CD4-positive, alpha-beta T cell treated with Interleukin-17A for 4 hours (primary cell): ENCODE results near the gene SLC25A20.
A peak's percentile ranks its signal among the peaks of the same experiment; 100 is the strongest.
"Not testable (repeated sequence)": the region's sequence is repeated elsewhere in the genome, so short reads cannot be mapped to it uniquely, and the experiment has no call there.

Experiments used
- DNase-seq: peaks from one replicate; pipeline ENCODE4 v3.0.0-alpha.2; 2020; ENCODE audit warnings: mixed read lengths

The SLC25A20 gene, protein sequence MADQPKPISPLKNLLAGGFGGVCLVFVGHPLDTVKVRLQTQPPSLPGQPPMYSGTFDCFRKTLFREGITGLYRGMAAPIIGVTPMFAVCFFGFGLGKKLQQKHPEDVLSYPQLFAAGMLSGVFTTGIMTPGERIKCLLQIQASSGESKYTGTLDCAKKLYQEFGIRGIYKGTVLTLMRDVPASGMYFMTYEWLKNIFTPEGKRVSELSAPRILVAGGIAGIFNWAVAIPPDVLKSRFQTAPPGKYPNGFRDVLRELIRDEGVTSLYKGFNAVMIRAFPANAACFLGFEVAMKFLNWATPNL

GRCh38 chr3:48898383-48899234 lies at the start of gene SLC25A20:
TSS of gene SLC25A20 (minus strand) at chr3:48898882. CDS start at chr3:48898794, 88 bp downstream.
- DNase-seq = peak; percentile 94

DNA sequence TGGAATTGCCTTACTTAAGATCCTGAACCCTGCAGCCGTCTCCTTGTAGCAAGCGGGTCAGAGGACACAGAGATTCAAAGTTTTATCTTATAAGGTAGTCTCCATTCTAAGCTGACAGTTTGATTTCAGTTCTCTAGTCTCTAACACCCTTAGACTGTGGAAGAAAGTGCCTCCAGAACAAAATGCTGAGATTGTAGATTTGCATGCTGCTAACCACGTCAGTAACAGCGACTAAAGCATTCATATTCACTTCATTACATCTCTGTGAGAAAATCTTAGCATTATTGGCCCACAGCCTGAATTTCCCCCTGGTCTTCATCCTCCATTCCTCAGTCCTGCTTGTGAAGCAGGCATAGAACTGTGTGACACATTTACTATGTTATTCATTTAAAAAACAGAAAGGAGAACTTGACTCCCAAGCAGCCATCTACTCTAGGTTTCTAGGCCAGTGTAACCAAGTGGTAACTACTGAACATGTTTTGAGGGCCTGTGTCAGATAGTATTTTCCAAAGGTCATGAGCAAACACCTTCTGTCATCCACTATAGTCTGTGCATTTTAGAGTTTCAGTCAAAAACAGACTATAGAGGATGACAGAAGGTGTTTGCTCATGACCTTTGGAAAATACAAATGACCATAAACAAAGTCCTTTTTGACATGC lies 47.3 kb upstream of the SLC25A20 start:
- DNase-seq = no peak

DNA sequence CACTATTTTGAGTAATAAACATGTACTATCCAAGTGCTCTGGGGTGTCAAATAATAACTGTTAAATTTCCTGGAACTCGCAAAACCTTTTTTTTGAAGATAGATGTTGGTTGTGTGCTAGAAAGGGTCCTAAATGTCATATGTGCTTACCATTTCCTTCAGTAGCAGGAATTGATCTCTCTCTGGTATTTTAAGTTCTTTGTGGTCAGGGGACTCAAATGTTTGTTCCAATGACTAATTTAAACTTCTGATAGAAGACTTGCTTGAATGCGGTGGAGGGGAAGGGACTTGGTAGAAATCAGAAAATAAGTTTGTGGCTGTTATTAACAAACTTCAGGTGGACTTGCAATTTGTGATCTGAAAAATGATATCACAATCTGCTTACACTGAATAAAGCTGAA lies 46.8 kb upstream of the SLC25A20 start:
- no peak for DNase-seq

DNA sequence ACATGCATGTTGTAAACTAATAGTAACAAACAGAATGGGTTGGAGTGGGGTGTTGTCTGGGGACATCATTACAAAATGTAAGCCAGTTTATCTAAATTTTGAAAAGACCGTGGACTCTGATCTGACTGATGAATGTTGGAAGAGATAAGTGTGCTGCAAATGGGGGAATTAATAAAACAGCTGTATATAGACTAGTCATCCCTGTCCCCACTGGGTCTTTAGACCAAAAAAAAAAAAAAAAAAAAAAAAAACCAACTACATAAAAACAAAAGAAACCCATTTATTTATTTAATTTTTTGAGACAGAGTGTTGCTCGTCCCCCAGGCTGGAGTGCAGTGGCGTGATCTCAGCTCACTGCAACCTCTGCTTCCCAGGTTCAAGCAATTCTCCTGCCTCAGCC lies 40.0 kb upstream of the SLC25A20 start:
- DNase-seq = no peak

DNA sequence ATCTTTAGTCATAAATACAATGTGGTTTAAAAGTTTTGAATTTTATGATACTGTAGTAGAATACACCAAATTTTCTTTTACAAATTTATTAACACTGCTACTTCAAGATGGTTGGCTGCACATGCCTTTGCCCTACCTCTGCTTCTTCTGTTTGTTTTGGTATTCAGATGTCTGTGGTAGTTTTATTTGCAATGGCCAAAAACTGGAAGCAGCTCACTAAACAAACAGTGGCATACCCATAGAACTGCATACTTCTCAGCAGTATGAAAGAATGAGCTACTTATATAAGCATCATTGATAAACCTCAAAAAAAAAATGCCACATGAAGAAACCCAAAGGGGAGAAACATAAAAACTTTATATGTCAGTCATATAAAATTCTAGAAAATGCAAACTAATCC lies 39.5 kb upstream of the SLC25A20 start:
- DNase-seq = no peak

DNA sequence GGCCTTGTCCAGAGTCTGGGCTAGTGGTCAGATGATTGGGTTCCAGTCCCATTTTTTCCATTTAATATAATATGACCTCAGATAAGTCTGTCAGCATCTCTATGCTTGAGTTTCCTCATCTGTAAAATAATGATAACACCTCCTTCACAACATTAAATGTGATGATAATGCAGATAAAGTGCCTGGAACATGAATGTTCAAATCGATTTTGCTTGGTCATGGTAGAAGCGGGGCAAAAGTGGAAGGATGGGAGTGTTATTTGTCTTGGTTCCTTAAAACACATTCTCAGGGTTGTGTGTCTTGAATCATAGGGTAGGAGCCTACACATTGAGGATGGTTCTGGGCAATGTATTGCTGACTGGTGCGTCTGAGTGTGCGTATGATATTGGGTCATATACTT lies 36.8 kb upstream of the SLC25A20 start:
- no peak for DNase-seq

- DNase-seq = no peak
Observed at GRCh38 chr3:48934333-48934991, 35.8 kb upstream of the SLC25A20 start.

DNA sequence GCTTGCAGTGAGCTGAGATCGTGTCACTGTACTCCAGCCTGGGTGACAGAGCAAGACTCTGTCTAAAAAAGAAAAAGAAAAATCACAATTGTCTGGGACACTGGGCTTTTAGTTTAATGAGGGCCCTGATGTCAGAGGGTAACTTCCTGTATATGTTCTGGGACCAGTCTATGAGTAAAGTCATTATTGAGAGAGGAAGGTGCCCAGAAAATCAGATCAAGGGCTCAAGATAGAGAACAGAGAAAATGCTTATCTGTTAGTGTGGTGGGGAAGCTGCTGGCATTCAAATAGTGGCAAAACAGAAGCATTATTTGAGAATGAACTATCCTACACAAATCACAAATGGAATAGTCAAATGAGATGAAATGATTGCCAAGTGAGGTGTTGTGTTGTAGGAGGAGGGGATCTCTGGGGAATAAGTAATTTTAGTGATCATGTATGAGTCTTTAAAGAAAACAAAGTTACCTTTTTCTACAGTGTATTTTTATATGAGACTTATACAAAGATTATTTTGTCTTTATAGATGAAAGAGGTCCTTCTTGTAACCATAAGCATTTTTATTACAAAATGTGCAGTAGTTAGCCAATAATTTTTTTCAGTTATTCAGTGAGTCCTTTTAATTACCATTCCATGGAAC lies 33.4 kb upstream of the SLC25A20 start:
- DNase-seq = no peak

GRCh38 chr3:48930590-48930989 lies 31.9 kb upstream of the SLC25A20 start:
- no peak for DNase-seq

GRCh38 chr3:48929358-48930035 lies 30.8 kb upstream of the SLC25A20 start:
- no peak for DNase-seq

DNA sequence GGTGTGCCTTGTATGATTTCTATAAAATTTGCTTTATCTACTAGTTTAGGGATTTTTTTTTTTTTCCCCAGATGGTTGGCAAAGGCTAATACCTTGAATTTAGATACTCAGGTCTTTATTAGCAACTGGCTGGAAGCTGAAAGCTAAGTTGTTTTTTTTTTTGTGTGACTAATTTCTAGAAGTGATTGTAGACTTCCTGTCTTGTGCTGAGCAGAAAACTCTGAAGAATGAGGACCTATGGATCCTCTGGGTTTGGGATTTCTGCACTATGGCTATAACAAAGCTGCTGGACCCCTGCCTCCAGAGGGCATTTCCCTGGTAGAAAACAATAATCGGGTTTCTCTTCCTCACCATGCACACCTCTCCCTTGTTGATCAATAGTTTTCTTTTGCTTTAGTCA lies 30.0 kb upstream of the SLC25A20 start:
- no peak for DNase-seq

DNA sequence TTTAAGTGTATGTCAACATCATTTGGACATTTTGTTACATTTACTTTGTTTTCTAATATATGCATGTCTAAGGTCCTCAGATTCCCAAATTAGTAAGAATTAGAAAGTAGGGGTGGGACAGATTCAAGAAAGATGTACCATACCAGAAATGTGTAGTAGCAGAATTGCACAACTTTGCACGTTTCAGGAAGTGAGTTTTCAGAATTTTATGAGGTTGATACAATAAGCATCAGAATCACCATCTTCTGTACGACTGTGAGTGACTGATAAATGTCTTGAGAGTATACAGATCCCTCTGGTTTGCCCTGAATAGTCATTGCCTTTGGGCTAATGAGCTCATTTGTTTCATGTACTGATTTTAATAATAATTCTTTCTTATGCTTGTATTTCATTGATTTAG lies 29.2 kb upstream of the SLC25A20 start:
- no peak for DNase-seq

DNA sequence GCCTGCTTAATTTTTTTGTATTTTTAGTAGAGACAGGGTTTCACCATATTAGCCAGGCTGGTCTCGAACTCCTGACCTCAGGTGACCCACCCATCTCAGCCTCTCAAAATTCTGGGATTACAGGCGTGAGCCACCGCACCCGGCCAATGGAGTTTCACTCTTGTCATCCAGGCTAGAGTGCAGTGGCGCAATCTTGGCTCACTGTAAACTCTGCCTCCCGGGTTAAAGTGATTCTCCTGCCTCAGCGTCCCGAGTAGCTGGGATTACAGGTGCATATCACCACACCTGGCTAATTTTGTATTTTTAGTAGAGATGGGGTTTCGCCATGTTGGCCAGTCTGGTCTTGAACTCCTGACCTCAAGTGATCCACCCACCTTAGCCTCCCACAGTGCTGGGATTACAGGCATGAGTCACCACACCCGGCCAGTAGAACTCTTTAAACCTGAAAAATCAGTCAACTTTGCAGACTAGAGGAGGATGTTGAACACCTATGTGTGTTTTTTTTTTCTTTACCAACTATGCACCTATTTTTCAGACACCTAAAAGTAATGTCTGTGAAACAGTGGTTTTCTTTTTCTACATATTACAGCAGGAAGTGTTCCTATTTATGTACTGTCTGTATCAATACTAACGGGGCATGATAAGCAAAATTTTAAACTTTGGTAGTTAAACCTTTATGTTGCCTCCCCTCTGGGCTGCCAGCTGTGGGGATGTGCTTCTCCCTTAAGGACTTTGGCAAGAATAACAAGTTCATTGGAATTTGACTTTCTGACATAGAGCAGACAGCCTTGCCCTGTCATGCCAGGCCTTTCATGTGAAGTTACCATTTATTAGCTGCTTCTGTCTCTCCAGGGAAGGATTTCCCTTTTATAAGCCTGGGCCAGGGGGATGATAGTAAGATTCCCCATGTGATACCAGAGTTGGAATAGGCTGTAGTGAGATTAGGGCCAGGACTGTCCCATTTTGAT lies 28.0 kb upstream of the SLC25A20 start:
- DNase-seq = no peak

GRCh38 chr3:48919215-48920138 lies 20.8 kb upstream of the SLC25A20 start:
- peak; percentile 55 for DNase-seq

DNA sequence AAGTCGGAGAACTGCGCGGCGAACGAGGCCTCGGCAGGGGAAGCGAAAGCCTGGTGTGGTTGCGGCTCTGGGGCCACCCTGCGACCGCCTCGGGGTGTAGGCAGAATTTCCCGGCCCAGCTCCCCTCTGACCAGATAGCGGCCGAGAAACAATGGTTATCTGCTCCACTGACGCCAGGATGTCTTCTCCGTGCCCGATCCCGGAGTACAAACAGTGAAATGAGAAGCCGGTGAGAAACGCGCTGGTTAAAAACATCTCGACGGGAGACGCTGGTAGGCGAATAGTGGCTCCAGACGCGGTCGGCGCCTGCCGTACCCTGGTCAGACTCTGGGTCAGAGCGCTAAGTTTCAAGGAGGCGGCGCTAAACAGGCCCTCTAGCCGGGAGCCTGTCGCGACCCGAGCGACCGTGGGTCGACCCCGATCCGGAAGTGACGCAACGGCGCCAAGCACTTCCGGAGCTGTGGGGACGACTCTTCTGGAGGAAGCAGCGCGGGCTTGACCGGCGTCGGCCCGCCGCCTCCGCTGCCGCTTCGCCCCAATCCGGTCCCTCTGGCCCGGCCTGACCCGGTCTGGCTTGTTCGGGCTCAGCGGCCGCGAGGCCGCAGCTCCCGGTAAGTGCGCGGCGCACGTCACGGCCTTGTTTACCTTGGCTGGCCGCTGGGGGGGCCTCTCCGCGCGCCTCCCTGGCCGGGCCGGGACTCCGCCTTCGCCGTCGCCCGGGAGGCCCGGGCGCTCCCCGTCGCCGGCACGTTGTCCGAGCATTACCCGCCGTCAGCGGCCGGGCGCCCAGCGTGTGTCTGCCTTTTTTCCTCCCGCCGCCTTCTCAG lies 19.9 kb upstream of the SLC25A20 start, which contains the start of gene ARIH2:
ARIH2 (plus strand) TSS at position 455 of the 827 bp plus-strand sequence. CDS start 8,717 bp downstream, outside the sequence.
- peak; percentile 90 for DNase-seq

DNA sequence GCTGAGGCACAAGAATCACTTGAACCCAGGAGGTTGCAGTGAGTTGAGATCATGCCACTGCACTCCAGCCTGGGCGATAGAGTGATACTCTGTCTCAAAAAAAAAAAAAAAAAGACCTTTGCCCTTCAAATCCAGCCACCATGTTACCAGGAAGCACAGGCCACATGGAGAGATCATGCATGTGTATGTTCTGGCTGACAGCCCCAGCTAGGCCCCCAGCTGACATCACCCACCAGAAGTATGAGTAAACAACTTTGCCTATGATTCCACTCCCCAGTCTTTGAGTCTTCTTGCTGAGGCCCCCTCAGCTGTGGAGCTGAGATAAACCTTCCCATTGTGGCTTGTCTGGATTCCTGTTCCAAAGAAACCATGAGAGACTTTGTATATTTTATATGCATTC lies 16.6 kb upstream of the SLC25A20 start:
- DNase-seq = no peak

- not testable (repeated sequence) for DNase-seq
Observed at GRCh38 chr3:48907026-48907425, 8.3 kb upstream of the SLC25A20 start.

DNA sequence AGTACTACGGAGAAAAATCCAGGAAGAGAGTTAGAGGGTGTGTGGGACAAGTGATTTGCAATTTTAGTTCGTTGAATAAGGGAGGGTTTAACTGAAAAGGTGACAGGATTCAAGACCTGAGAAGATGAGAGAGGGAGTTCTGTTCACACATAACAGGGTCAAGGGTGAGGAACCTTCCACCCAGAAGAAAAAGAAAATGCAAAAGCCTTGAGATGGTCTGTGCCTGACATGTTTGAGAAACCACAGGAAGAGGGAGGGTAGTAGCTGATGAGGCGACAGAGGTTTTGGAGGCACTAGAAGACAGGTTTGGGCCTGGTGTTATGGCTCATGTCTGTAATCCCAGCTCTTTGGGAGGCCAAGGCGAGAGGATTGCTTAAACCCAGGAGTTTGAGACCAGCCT lies 591 bp upstream of the SLC25A20 start:
- DNase-seq = peak; percentile 52
